SU-DHL-6 (cell line): ENCODE data around the gene NOB1.
"Not testable (repeated sequence)": the region's sequence is repeated elsewhere in the genome, so short reads cannot be mapped to it uniquely, and the experiment has no call there.

ENCODE experiments used
- H2AFZ ChIP-seq: fragments of 200-600 bp; sonication (generic); 2 replicates; pipeline ENCODE4 v1.6.1; 2014; ENCODE audit warnings: low read depth, mild to moderate bottlenecking, moderate library complexity, mixed read lengths, antibody characterized with exemption, low read length; ENCODE audit not compliant: severe bottlenecking
- H3F3A ChIP-seq: fragments of 200-600 bp; shearing (Covaris generic); 2 replicates; pipeline ENCODE4 v1.6.0; 2016; ENCODE audit warnings: antibody characterized with exemption, mild to moderate bottlenecking; ENCODE audit not compliant: insufficient read depth
- H3K27ac ChIP-seq: fragments of 200-600 bp; sonication (generic); 2 replicates; pipeline ENCODE4 v1.5.1; 2016; ENCODE audit warnings: low read depth, mild to moderate bottlenecking, low read length, moderate library complexity, mixed read lengths
- H3K27me3 ChIP-seq: fragments of 200-600 bp; sonication (generic), shearing (Covaris generic); 2 replicates; pipeline ENCODE4 v1.6.0; 2014; ENCODE audit warnings: mild to moderate bottlenecking, low read length
- H3K36me3 ChIP-seq: fragments of 200-600 bp; sonication (generic); 2 replicates; pipeline ENCODE4 v1.6.1; 2014; ENCODE audit warnings: mild to moderate bottlenecking, low read length, mixed read lengths
- H3K4me2 ChIP-seq: fragments of 300-600, 200-600 bp; shearing (Covaris generic), sonication (generic); 2 replicates; pipeline ENCODE4 v1.6.0; 2014; ENCODE audit warnings: low read length, low read depth, mild to moderate bottlenecking; ENCODE audit not compliant: poor library complexity, severe bottlenecking
- H3K4me3 ChIP-seq: fragments of 200-600 bp; sonication (generic); 2 replicates; pipeline ENCODE4 v1.5.1; 2014; ENCODE audit warnings: antibody characterized with exemption, low read length, mild to moderate bottlenecking, mixed read lengths; ENCODE audit not compliant: insufficient read depth, poor library complexity, severe bottlenecking
- H3K79me2 ChIP-seq: fragments of 200-600 bp; sonication (generic); 2 replicates; pipeline ENCODE4 v1.6.1; 2014; ENCODE audit warnings: mild to moderate bottlenecking, low read length, moderate library complexity; ENCODE audit not compliant: insufficient read depth
- H3K9ac ChIP-seq: fragments of 200-600 bp; sonication (generic); 2 replicates; pipeline ENCODE4 v1.7.0; 2014; ENCODE audit warnings: mild to moderate bottlenecking, low read length
- H3K9me2 ChIP-seq: fragments of 200-600 bp; sonication (generic); replicated peaks from 2 replicates; pipeline ENCODE4 v1.6.1; 2014; ENCODE audit warnings: low read length; ENCODE audit not compliant: insufficient read depth
- H3K9me3 ChIP-seq: fragments of 200-600 bp; sonication (generic); 2 replicates; pipeline ENCODE4 v1.6.1; 2014; ENCODE audit warnings: low read length, mixed read lengths; ENCODE audit not compliant: insufficient read depth
- H4K20me1 ChIP-seq: fragments of 200-600 bp; sonication (generic); 2 replicates; pipeline ENCODE4 v1.6.1; 2014; ENCODE audit warnings: low read depth, mild to moderate bottlenecking, antibody characterized with exemption, low read length, moderate library complexity, mixed read lengths
- EZH2phosphoT487 ChIP-seq: fragments of 200-600 bp; sonication (generic), shearing (Covaris generic); conservative IDR thresholded peaks from 2 replicates; pipeline ENCODE4 v1.6.1; 2018; ENCODE audit warnings: mild to moderate bottlenecking, antibody characterized with exemption, low read length, moderate library complexity, mixed read lengths
- TF ChIP-seq, protein P1 (sequence below): fragments of 200-600 bp; sonication (generic); IDR thresholded peaks from one replicate; pipeline ENCODE4 v1.5.1; 2017; ENCODE audit warnings: antibody characterized with exemption, mild to moderate bottlenecking, low read length, moderate library complexity; ENCODE audit not compliant: insufficient read depth, poor library complexity, severe bottlenecking

Gene NOB1

DNA sequence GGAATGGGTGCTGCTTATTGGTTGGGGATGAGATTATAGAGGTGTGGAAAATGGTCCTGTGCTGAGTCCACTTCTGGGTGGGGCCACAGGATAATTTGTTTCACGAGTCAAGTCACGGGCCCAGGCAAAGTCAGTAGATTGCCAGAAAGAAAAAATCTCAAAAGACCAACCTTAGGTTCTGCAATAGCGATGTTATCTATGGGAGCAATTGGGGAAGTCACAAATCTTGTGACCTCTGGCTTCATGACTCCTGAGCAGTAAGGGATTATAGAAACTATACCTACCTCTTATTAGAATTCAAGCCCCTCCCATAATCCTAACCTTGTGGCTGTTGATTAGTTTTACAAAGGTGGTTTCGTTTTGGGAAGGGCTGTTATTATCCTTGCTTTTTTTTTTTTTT is 38.8 kb upstream of the NOB1 start:
- no peaks in the 10 kb centered on the region for H3K9me2 ChIP-seq
- no peak overlapping the region for H3K27ac ChIP-seq
- no peaks in the 10 kb centered on the region for H3K79me2 ChIP-seq
- H3F3A ChIP-seq, result no peaks in the 10 kb centered on the region; the same call in 1 of the 2 replicates
- H3K9me3 ChIP-seq, result no peaks in the 10 kb centered on the region
- no peak overlapping the region for H3K9ac ChIP-seq
- no peaks in the 10 kb centered on the region for H3K36me3 ChIP-seq
- H4K20me1 ChIP-seq, result no peaks in the 10 kb centered on the region
- no peak overlapping the region for H3K4me3 ChIP-seq
- no peak overlapping the region for H3K4me2 ChIP-seq
- TF ChIP-seq, protein P1, sequence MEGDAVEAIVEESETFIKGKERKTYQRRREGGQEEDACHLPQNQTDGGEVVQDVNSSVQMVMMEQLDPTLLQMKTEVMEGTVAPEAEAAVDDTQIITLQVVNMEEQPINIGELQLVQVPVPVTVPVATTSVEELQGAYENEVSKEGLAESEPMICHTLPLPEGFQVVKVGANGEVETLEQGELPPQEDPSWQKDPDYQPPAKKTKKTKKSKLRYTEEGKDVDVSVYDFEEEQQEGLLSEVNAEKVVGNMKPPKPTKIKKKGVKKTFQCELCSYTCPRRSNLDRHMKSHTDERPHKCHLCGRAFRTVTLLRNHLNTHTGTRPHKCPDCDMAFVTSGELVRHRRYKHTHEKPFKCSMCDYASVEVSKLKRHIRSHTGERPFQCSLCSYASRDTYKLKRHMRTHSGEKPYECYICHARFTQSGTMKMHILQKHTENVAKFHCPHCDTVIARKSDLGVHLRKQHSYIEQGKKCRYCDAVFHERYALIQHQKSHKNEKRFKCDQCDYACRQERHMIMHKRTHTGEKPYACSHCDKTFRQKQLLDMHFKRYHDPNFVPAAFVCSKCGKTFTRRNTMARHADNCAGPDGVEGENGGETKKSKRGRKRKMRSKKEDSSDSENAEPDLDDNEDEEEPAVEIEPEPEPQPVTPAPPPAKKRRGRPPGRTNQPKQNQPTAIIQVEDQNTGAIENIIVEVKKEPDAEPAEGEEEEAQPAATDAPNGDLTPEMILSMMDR, result no peak
- TF ChIP-seq EZH2phosphoT487, result no peak
- H2AFZ ChIP-seq, result no peak overlapping the region
- no peaks in the 10 kb centered on the region for H3K27me3 ChIP-seq

DNA sequence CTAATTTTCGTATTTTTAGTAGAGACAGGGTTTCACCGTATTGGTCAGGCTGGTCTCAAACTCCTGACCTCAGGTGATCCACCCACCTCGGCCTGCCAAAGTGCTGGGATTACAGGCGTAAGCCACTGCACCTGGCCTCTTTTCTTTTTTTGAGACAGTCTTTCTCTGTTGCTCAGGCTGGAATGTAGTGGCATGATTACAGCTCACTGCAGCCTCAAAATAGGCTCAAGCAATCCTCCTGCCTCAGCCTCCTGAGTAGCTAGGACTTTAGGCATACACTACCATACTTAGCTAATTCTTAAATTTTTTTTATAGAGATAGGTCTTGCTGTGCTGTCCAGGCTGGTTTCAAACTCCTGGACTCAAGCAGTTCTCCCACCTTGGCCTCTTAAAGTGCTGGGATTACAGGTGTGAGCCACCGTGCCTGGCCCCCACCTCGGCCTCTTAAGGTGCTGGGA is 36.7 kb upstream of the NOB1 start:
- not testable (repeated sequence) for H3K27ac ChIP-seq, H4K20me1 ChIP-seq, H3K79me2 ChIP-seq, H3K4me2 ChIP-seq, H3K4me3 ChIP-seq, H3K9ac ChIP-seq, H3K9me3 ChIP-seq, H3K9me2 ChIP-seq, H3K36me3 ChIP-seq, H3F3A ChIP-seq, H3K27me3 ChIP-seq, H2AFZ ChIP-seq

DNA sequence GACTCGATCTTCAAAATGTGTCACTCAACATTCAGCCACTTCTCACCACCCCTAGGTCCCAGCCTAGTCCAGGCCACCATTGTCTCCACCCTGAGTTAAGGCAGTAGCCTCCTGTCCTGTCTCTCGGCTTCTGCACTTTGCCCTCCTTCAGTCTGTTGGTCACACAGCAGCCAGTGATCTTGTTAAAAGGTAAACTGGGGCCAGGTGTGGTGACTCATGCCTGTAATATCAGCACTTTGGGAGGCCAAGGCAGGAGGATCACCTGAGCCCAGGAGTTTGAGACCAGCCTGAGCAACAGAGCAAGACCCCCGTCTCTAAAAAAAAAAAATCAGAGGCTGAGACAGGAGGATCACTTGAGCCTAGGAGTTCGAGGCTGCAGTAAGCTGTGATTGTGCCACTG is 33.2 kb upstream of the NOB1 start:
- 0 out of 2 replicates have a peak, but pooled peaks cover 2% of the 10 kb centered on the region for H3K36me3 ChIP-seq
- TF ChIP-seq, protein P1, result no peak
- TF ChIP-seq EZH2phosphoT487, result no peak
- H2AFZ ChIP-seq, result no peak overlapping the region
- H3K4me3 ChIP-seq, result no peak overlapping the region
- H3K79me2 ChIP-seq, result no peaks in the 10 kb centered on the region; the same call in 1 of the 2 replicates
- H3K27me3 ChIP-seq, result no peaks in the 10 kb centered on the region
- H3K9me2 ChIP-seq, result no peaks in the 10 kb centered on the region
- H3K9me3 ChIP-seq, result no peaks in the 10 kb centered on the region
- no peaks in the 10 kb centered on the region; the same call in 1 of the 2 replicates for H3F3A ChIP-seq
- H3K27ac ChIP-seq, result no peak overlapping the region
- no peak overlapping the region for H3K4me2 ChIP-seq
- H4K20me1 ChIP-seq, result no peaks in the 10 kb centered on the region
- no peak overlapping the region for H3K9ac ChIP-seq

DNA sequence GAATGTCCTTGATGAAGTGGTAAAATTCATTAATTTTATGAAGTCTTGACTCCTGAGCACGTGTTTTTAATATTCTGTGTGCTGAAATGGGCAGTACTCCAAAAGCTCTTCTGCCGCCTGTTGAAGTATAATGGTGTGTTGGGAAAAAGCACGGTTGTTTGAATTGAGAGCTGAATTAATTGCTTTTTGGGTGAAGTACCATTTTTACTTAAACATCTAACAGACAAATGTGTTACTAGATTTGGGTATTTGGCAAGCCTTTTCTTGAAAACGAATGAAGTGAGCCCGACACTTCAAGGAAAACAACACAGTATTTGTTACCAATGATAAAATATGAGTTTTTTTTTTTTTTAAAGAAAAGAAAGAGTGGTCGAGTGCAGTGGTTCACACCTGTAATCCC is 29.9 kb upstream of the NOB1 start:
- H3K27me3 ChIP-seq, result no peaks in the 10 kb centered on the region
- no peak overlapping the region for H2AFZ ChIP-seq
- H3K79me2 ChIP-seq, result peaks cover 9% of the 10 kb centered on the region; the same call in 1 of the 2 replicates
- H3K27ac ChIP-seq, result no peak overlapping the region
- no peak for TF ChIP-seq EZH2phosphoT487
- TF ChIP-seq, protein P1, result no peak
- H4K20me1 ChIP-seq, result no peaks in the 10 kb centered on the region
- H3K36me3 ChIP-seq, result 0 out of 2 replicates have a peak, but pooled peaks cover 2% of the 10 kb centered on the region
- no peak overlapping the region for H3K4me3 ChIP-seq
- no peaks in the 10 kb centered on the region for H3K9me3 ChIP-seq
- H3K4me2 ChIP-seq, result no peak overlapping the region
- H3K9ac ChIP-seq, result no peak overlapping the region
- H3F3A ChIP-seq, result no peaks in the 10 kb centered on the region; the same call in 1 of the 2 replicates
- no peaks in the 10 kb centered on the region for H3K9me2 ChIP-seq
